AG08395 (cell line): Measurements from ENCODE around the gene GPR176.

Experiments
- DNase-seq: peaks from one replicate; pipeline ENCODE4 v3.0.0; 2012; ENCODE audit warnings: mixed read lengths, low spot score

Gene GPR176

DNA sequence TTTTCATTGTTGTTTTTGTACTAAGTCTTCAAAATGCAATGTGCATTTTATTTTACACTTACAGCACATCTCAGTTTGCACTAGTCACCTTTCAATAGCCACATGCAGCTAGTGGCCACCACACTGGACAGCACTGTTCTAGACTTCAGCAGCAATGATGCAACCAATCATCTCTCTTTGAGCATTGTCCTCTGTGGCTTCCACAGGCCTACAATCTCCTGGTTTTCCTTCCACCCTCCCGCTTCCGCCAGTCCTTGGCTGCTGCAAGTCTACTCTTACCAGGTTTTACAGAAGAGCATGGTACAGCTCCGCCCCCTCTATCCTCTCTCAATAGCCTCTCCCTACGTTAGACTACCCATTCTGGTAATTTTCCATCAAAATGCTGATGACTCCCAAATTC is 112.3 kb downstream of the GPR176 start:
- no peak for DNase-seq

DNA sequence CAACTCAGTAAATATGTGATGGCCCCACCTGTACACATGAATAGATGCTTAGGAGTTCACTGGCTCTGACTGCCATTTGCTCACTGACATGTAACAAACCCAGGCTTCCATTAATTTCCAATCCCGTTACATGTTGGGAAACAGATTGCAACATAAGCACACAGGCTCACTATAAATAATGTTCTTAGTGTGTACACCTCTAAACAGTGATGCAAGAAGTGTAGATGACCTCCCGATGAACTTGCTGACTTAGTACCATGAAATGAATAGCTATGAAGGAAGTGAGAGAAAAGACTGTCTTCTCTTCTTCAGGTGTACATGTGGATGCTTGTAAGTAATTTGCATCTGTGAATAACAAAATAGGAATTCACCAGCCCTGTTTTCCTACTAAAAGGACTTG is 116.0 kb downstream of the GPR176 start:
- no peak for DNase-seq

DNA sequence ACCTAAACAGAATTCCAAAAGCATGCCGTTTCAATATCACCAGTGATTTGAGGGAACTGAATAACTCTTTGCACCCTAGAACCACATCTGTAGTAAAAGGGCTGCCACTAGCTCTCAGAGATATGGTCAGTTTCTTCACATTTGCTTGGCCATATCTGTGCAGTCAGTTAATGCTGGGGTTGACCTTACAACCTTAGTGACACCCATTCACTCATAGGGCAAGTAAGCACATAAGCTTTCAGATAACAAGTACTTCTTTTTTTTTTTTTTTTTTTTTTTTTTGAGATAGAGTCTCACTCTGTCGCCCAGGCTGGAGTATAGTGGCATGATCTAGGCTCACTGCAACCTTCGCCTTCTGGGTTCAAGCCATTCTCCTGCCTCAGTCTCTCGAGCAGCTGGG is 117.0 kb downstream of the GPR176 start:
- DNase-seq: no peak

DNA sequence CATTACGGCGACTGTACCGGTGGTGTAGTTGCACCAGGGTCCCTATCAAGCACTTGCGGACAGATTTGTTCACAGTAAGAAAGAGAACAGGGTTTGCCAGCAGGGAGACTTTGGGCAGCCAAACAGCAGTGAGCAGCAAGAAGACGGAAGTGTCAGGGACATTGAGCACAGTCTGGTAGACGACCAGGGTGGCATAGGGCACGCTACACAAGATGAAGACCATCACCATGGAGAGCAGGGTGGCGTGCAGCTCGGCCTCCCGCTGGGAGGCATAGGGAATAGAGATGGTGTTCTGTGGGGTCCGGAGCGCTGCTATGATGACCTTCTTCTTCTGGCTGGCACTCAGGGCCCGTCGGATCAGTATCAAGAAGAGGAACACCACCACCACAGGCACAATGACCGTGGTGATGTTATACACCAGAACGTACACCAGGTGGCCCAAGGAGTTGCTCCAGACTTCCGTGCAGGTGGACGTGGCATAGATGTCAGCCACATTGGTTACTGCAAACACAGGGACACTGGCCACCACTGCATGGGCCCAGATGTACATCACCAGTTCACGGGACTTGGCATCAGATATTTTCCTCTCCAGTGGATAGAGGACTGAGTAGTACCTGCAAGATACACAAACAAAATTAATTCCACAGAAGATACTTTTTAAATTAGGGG is 118.3 kb downstream of the GPR176 start:
- peak; percentile 24 for DNase-seq

DNA sequence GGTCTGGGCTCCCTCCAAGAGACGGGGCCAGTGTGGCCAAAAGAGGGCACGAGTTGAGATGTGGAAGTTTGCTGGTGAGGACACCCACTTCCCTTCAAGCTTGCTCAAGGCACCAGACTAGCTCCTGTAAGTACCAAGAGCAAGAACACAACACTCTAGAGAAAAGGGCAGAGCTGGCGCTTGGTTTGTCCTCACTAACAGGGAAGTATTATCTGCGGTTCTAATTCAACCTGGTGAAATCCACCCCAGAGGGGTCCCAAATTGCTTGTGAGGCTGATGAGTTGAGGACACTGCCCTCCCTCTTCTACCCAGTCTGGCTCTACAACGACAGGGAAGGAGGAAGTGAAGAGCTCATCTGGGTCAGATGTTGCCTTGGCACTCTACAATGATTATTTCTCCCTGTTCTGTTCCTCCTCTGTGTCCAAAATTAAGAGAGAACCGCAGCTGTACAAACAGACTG is 120.5 kb downstream of the GPR176 start:
- no peak for DNase-seq

DNA sequence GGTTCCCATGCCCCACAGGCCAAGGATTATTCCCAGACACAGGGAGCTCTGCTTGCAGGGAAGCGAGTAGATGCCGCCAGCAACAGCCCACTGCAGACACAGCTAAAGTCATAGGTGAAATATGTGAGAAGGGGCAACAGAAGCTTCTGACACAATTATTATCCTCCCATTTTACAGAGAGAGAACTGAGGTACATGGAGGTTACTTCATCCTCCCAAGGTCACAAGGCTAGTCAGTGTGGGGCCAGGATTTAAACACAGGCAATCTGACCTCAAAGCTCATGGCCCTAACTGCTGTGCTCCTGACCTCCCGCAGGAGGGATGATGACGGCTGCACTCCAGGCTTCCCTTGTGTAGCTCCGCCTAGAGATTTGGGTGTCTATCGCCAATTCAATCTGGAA is 121.7 kb downstream of the GPR176 start:
- DNase-seq: no peak

DNA sequence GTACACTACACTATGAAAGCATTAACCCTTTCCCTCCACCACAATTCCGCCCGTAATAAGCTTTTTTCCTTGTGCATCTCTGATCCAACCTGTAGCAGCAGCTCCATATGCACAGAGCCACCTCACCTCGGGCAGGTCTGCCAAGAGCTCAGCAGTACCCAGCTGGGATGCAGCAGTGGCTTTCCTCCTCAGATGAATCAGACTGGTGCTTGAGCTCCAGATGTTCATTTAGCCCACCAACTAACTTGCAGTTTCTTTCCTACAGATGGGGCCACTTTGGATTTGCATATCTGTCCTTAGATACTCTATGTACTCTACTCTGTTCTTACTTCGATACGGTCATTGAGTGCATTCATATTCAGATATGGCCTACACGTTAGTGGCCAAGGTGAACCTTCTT is 122.7 kb downstream of the GPR176 start:
- no peak for DNase-seq

DNA sequence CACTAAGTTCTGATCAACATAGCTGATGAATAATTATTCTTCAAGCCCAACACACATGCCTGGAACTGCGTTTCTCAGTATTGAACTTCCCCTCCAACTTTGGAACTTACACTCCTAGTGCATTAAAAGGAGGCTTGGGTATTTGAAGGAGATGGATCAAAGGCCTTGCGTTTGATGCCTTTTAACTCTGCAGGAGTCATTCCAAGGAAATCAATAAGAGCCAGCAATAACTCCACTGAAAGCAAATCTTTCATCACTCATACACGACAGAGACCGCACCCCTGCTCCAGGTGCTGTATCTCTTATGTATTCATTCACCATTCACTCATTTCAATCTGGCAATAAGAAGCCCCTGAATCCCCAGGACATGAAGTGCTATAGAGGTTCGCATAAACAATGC is 123.5 kb downstream of the GPR176 start:
- no peak for DNase-seq

DNA sequence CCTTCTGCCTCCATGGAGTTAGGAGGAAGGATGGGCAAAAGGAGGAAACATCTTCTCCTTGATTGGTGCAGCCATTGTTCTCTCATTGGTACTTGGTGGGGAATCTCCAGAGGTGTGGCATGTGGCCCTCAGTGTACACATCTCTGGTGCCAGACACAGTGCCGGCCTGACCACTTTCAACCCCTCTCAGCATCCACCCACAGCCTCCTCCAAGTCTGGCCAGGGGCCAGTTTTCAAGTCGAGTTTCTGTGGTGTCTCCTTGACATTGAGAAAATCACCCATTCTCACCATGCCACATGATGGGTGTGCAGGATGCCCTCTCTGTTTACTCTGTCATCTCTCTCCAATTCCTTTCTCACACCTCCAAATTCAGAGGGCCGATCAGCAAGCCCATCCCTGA is 124.6 kb downstream of the GPR176 start:
- DNase-seq: no peak

DNA sequence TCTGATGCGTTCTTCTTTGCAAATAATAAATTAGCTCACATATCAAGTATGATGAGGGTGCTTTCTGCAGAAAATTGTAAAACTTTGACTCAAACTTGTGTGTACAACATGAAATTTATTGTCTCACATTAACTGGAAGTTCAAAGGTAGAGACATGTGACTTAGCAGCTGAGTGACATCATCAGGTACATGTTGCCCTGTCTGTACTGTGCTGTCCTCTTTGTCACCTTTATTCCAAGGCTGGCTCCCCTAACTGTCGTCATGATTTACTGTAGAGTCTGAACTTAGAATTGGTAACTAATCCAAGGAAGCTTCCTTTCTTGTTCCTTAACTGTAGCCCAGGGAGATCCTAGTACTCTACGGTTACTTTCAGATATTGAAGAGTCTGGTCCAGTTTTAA is 125.1 kb downstream of the GPR176 start:
- no peak for DNase-seq

DNA sequence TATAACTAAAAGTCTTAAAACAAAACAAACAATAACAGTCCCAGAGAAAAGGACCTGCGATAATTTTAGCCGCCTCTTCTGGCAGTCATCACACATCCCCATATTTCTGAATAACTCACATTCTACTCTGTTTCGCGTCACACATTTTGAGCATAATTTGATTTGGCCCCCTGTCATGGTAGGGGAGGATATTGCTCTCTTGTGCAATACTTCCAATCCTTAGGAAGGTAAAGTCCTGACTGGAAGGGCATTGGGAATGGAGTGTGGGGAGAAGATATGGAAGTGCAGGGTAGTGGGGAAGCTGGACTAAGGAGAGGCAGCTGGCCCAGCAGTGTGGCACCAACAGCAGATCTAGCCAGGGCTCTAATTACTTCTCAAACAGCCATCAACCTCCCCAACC is 126.1 kb downstream of the GPR176 start:
- DNase-seq: no peak

DNA sequence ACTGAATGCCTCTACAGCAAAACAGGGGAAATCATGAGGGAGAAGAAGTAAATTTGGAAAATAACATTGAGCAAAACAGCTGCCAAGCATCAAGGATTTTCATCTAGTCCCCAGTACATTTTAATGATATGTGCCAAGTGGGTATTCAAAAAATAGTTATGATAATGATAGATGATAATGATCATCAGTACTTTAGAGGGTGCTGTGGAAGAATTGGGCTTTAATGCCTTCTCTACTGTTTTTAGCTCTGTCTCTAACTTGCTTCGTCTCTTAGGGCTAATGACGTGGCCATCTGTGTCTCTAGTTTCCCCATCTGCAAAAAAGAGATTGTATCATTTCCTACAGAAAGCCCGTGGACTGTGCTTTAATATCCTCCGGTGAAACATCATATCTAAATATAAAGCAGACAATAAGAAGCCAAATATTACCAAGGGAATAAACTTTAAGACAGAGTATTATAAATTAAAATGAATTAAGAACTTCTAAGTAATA is 127.2 kb downstream of the GPR176 start:
- no peak for DNase-seq

DNA sequence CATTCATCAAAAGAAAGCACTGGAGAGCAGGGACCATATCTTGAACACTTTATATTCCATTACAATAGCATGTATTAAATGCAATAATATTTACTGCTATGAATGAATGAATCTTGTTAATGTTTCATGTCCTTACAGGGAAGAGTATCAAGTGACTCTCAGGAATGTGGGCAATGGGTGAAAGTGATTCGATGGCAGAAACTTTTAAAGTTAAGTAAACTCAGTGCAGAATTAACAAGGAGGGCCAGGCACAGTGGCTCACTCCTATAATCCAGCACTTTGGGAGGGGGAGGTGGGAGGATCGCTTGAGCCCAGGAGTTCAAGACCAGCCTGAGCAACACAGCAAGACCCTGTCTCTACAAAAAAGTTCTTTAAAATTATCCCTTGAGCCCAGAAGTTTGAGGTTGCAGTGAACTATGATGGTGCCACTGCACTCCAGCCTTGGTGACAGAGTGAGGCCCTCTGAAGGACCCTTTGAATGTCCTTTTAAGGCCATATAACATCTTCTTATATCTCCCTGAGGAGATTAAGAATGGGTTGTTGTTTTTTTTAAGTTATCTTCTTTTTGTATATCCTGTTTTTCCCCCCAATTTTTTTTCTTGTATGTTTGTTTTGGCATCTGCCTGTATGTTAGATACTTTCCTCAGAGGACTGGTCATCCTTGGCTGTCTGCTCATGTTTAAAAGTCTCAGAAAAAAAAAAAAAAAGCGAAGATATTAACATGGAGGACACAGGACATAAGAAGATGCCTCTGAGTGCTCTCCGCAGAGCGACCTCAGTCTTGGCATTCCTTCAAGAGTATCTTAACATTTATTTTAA is 127.8 kb downstream of the GPR176 start:
- no peak for DNase-seq

DNA sequence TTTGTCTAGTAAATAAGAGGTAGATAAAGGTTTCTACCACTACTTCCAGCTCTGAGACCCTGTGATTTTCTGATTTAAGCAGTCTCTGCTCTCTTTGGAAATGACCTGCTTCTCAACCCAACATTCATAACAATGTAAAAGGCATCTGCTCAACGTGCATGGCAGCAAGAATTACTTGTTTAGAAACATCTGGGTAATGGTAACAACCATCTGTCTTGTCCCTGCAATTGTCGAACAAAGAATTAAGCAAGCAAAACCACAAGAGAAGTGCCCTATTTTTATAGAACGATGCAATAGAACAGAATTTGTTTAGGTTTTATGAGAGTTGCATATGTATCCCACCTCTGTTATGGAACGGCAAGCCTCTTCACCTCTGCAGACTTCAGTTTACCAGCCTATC is 130.3 kb downstream of the GPR176 start:
- DNase-seq: peak; percentile 31

DNA sequence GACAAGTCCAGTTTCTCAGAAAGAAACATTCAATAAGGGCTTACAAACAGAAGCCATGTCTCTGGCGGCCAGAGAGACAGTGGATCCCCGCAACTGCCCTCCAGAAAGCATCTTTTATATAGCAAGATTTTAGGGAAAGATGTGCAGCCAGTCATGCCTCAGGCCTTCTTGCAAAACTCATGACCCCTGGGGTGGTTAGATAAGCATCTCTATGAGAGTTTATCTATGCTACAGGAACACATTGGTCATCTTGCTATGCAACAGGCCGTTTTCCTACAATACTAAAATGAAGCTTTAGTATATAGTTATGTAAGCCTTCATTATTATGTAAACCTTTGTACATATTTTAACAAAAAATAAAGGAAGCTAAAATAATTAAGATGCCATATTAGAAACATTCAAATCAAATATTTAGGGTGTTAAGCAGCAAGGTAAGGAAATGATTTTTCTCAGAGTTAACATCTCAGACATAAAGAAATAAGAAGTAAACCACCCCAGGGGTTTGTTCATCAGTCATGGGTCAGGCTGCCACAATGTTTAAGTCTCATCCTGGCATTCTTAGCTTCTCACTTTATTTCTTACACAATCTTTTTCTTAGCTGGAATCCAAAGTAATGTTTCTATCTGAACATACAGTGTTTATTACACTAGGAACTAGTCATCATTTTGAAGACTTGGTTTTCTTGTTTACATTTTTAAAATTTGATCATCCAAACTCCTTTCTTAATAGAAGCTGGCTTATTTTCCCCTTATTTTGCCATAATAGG is 131.1 kb downstream of the GPR176 start:
- DNase-seq: peak; percentile 44

DNA sequence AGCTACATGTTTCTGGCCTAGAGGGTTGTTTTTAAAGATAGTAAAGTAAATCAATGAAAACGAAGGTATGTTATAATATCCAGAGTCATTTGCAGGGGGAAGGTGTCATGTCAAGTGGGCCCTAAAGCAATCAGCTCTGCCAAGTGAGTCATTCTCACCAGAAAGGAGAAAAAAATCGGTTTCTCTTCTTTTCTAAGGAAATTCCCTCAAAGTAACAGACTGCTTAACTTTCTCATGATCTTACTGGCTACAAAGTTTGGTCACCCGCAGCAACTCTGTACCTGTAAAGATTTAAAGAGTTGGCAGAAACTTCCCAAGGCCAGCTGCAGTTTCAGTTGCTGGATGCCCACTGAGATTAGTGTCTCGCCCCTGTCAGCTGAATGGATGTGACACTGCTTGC is 132.0 kb downstream of the GPR176 start:
- DNase-seq: peak; percentile 31

DNA sequence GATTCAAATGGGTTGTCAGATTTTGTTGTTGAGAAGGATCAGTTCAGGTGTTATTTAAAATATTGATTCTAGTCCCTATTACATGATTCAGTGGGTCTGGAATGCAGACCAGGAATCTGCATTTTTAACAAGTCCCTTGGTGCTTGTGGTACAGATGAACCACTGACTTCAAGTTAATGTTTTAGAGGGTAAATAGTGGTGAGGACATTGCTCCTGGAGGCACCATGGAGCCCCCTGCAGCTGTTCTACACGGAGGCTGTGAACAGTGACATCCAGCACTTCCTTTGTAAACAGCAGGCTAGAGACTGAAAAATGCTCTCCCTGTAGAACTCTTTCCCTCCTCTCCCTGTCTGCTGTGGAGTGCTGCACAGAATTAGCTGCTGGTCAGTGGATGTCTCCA is 132.6 kb downstream of the GPR176 start:
- no peak for DNase-seq

DNA sequence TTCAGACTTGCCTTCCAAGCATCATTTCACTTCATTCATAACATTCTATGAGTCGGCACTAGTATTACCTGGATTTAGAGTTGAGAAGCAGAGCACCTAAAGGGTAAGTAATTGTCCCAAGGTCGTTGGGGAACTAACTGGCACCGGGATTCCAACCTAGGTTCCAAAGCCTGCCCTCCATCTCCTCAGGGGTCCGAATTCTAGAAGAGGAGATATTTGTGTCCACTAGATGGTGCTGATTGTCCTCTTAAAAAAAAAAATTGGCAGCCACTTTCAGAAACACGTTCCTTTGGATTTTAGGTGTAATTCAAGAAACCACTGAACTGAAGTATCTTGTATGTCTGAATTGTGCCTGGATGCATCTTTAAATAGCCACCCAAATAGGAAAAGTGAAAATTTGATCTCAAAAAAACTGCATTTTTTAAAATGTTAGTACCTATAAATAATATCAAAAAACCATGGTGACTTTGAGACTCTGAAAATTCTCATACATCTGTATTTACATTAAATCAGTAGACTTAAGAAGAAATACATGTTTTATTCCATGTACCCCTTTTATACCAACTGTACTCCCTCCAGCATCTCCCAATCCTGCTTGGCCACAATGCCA is 133.5 kb downstream of the GPR176 start:
- peak; percentile 59 for DNase-seq

DNA sequence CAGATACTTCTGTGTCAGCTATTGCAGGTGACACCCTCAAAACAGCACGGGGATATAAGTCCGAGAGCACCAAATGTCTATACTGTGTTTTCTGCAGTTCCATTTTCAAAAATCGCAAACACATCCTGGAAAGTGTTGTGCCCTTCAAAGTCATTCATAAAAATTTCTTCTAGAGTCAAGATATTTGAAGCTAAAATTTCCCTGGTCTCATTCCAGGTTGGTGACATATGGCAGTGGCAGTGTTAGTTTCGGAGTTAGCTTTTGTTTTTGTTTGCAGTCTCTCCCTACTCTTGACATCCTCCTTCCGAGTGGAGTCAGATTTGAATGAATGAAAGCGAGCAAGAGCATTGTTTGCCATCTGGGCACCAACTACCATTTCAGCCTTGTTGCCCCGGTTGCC is 134.2 kb downstream of the GPR176 start:
- no peak for DNase-seq

DNA sequence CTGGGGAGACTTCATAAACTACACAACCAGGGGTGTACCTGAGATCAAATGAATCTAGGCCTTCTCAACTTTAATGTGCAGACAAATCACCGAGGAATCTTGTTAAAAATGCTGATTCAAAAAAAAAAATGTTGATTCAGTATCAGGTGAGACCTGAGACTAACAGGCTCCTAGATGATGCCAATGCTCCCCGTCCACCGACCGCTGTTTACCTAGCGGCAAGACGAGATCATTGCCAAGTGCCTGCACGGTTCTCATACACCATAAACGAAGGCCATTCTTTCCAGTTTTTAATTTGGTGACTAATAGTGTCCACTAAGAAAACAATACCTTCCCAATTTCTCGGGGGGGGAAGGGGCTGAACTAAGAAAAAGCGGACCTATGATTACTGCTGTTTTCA is 134.9 kb downstream of the GPR176 start:
- DNase-seq: no peak

DNA sequence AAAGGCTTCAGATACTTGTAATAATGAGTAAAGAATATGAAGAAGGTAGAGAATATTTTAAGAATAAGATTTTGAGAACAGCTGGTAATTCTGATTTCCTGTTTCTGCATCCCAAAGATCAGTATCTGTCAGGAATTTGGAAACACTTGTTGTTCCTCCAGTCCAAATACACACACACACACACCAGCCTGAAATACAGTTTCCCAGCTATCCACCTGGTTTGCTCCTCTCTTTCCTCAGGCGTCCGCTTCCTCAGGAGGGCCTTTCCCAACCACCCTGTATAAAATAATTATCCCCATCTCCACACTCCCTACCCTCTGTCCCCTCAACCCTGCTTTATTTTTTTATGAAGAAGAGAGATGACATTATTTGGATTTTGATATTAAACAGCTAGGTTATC is 135.4 kb downstream of the GPR176 start:
- no peak for DNase-seq

DNA sequence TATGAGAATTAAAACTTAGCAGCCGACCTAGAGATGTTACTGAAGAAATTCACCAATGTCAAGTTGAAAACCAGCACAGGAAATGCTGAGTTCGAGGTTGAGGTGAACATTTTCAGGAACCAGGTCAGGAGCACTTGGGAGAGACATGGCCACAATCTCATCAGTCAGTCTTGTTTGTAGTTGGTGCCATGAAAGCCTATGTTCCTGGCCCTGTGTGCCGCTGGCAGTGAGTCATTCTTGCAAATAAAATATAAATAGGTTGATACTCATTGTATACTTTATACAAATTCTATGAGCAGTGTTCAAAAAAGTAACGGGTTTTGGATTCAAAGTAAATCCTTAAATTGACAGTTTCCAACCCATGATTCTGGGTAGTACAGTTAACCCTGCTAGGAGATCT is 135.9 kb downstream of the GPR176 start:
- no peak for DNase-seq
